NB4 (cell line): Measurements from ENCODE around the gene CASTOR2.

Experiments used
- DNase-seq: peaks from one replicate; pipeline ENCODE4 v3.0.0; 2010; ENCODE audit warnings: low read depth
- H3K4me3 ChIP-seq: one replicate; pipeline ENCODE4 v1.5.1; 2011; ENCODE audit warnings: mild to moderate bottlenecking, low read depth, low read length, moderate library complexity
- MYC ChIP-seq: IDR thresholded peaks from 2 replicates; pipeline ENCODE4 v1.6.1; 2011; ENCODE audit warnings: low read depth, low read length
- POLR2A ChIP-seq: IDR thresholded peaks from 2 replicates; pipeline ENCODE4 v1.6.1; 2011; ENCODE audit warnings: mild to moderate bottlenecking; ENCODE audit not compliant: insufficient read length; ENCODE audit errors: extremely low read depth
- TF ChIP-seq, protein P1 (sequence below): IDR thresholded peaks from one replicate; pipeline ENCODE4 v1.5.1; 2012; ENCODE audit warnings: low read depth, low read length
- TF ChIP-seq, protein P2 (sequence below): IDR thresholded peaks from 2 replicates; pipeline ENCODE4 v1.6.1; 2011; ENCODE audit warnings: low read depth, low read length

CASTOR2 gene

DNA sequence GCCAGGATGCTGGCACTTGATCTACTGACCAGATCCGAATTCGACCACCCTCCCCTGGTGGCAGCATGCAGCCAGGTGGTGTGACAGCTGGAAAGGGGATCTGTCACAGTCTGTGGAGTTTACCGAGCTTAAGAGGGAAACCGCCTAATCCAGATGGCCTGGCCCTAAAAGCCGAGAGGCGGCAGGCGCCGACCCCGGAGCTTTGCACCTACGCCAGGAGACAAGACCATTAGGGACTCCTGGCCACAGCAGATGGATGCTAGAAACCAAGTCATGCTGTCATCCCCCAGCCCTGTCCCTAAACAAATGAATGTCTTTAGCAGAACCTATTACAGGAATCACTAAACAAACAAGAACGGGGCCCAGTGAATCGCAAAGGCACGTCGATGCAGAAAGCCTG lies 81.4 kb downstream of the CASTOR2 start:
- no peak overlapping the region for H3K4me3 ChIP-seq
- no peak for DNase-seq
- TF ChIP-seq, protein P1, sequence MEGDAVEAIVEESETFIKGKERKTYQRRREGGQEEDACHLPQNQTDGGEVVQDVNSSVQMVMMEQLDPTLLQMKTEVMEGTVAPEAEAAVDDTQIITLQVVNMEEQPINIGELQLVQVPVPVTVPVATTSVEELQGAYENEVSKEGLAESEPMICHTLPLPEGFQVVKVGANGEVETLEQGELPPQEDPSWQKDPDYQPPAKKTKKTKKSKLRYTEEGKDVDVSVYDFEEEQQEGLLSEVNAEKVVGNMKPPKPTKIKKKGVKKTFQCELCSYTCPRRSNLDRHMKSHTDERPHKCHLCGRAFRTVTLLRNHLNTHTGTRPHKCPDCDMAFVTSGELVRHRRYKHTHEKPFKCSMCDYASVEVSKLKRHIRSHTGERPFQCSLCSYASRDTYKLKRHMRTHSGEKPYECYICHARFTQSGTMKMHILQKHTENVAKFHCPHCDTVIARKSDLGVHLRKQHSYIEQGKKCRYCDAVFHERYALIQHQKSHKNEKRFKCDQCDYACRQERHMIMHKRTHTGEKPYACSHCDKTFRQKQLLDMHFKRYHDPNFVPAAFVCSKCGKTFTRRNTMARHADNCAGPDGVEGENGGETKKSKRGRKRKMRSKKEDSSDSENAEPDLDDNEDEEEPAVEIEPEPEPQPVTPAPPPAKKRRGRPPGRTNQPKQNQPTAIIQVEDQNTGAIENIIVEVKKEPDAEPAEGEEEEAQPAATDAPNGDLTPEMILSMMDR = no peak
- TF ChIP-seq POLR2A (no peak), MYC (no peak)
- TF ChIP-seq, protein P2, sequence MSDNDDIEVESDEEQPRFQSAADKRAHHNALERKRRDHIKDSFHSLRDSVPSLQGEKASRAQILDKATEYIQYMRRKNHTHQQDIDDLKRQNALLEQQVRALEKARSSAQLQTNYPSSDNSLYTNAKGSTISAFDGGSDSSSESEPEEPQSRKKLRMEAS = no peak

DNA sequence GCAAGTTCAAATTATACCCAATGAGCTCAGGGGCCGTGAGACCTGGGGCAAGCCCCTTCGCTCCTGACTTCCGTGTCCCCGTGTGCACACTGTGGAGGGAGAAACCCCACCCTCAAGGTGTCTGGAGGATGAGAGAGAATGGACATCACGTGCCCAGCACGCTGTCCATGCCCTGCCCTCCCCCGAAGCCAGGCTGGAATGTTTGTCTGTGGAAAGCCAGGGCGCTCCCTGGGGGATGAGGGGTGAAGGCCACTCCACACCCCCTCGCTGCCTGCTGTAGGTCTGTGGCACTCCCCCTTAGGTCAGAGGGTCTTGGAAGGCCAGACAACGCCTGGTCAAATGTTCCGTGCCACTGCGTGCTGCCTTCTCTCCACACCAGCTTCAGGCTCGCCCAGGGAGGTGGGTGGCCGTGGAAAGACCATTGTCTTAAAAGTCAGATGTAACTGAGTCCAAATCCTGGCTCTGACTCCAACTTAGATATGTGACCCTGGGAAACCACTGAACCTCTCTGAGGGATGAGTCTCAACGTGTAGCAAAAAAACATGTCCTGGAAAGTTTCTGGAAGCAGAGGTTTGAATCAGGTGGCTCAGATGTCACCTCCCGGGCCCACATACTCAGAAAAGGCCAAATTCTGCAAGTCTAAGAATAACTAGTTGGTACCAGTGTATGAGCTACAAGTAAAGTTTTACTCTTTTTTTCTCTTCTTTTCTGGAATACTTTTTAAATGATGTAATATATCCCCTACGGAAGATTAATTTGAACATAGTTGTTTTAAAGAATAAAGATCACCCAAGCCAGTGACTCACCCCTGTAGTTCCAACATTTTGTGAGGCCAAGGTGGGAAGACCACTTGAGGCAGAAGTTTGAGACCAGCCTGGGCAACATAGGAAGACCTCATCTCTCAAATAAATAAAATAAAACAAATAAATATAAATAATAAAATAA lies 84.2 kb downstream of the CASTOR2 start:
- DNase-seq = no peak
- no peak overlapping the region for H3K4me3 ChIP-seq
- no peak for TF ChIP-seq POLR2A
- TF ChIP-seq MYC = no peak
- TF ChIP-seq, protein P2 = no peak
- TF ChIP-seq, protein P1 = no peak

DNA sequence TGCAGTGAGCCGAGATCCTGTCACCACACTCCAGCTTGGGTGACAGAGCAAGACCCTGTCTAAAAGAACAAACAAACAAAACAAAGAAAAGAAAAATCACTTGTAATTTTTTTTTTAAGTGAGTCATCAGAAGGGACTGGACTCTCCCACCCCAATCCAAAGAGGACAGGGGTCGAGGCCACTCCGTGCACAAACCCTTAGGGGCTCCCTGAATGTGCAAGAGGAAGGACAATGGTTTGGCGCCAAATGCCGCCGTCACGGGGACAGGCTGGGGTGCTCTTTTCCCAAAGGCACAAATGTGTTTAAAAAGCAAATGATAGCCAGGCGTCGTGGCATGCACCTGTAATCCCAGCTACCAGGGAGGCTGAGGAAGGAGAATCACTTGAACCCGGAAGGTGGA lies 85.3 kb downstream of the CASTOR2 start:
- DNase-seq = no peak
- TF ChIP-seq, protein P2 = no peak
- TF ChIP-seq, protein P1 = no peak
- TF ChIP-seq MYC (no peak), POLR2A (no peak)
- no peak overlapping the region for H3K4me3 ChIP-seq

DNA sequence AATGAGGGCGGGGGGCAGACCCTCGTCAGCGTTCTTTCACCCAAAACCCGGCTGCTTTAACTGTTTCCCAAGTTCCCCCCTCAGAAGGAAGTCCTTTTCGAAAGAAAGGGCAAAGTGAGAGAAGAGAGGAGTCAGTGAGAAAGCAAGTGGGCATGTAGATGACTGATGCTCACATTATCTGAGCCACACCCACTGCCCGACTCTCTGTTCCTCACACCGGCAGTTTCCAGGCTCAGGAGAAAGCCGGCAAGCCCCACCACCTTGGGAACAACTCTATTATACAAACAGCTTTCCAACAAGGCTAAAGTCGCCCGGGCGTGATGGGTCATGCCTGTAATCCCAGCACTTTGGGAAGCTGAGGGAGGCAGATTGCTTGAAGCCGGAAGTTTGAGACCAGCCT lies 86.0 kb downstream of the CASTOR2 start:
- TF ChIP-seq, protein P2 = no peak
- TF ChIP-seq POLR2A (no peak), MYC (no peak)
- TF ChIP-seq, protein P1 = no peak

DNA sequence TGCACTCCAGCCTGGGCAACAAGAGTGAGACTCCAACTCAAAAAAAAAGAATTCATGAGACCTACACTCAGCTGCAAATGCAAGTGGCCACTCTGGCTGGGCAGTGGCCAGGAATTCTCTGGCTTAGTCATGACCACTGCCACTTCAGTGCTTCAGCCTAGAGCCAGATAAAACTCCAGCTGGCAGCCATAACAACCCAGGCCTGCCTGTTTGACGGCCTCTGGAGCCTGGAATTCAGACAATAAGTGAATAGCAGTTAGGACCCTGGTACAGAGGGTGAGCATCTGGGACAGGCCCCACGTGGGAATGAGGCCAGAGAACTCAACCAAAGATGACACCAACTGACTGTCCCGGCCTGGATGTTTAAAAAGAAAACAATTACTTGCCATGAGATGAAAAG lies 90.2 kb downstream of the CASTOR2 start:
- no peak overlapping the region for H3K4me3 ChIP-seq
- TF ChIP-seq POLR2A = no peak
- TF ChIP-seq, protein P2 = no peak
- TF ChIP-seq MYC = no peak
- TF ChIP-seq, protein P1 = no peak
- DNase-seq = no peak

More for the DNA sequence above, 86.0 kb downstream of the CASTOR2 start:
- H3K4me3 ChIP-seq = no peak overlapping the region
- DNase-seq = no peak
